Mucosa of descending colon (tissue), 3 donors: ENCODE measurements around the gene SHB. TPM values are rescaled to one million over a fixed set of nuclear protein-coding genes. Genes with fewer than 3 reads are reported as not detected.

Experiments used
- ATAC-seq: fragments of 200-7000 bp; cut with Tn5 transposase; one replicate; pipeline ENCODE4 v1.9.1; 2020; ENCODE audit warnings: mild to moderate bottlenecking, moderate library complexity
- DNase-seq, 3 donors: peaks; one replicate each; pipeline ENCODE4 v3.0.0-alpha.2; 2020
- H3K36me3 ChIP-seq: fragments of 200-600 bp; one replicate; pipeline ENCODE4 v1.8.0; 2021; ENCODE audit warnings: low read depth, mild to moderate bottlenecking
- H3K4me1 ChIP-seq: fragments of 200-600 bp; one replicate; pipeline ENCODE4 v1.8.0; 2021; ENCODE audit warnings: low read depth, mild to moderate bottlenecking
- H3K4me3 ChIP-seq: fragments of 200-600 bp; one replicate; pipeline ENCODE4 v1.8.0; 2021; ENCODE audit warnings: mild to moderate bottlenecking
- H3K9me3 ChIP-seq: fragments of 200-600 bp; one replicate; pipeline ENCODE4 v1.8.0; 2021; ENCODE audit warnings: mild to moderate bottlenecking
- intact Hi-C, 2 donors: fragments of 100-400 bp; cut with DNase I in 1 of 2; cut with micrococcal nuclease in 1 of 2; formaldehyde crosslinking; loops; one replicate each; pipeline versions ENCODE4 v1.11.0 to v1.11.1; 2022; cut with DNase I, micrococcal nuclease
- total RNA-seq, 3 donors: library from RNA; stranded (reverse); fragmentation: NEBNext Ultra II Directional in 2 of 3; extraction: Animal tissue kit (Norgen Biotek cat#: 25700) in 2 of 3; gene quantifications; one replicate each; pipeline versions ENCODE4 v1.2.1 to v1.2.4, GENCODE V29; 2021 to 2023
- TF ChIP-seq, protein P1 (sequence below): fragments of 200-600 bp; IDR thresholded peaks from one replicate; pipeline ENCODE4 v1.8.0; 2022; ENCODE audit warnings: antibody characterized with exemption, mild to moderate bottlenecking
- donor health status: DM: no; HTN: no; CAD: no; lungs with moderate emphysema.
- donor health status: DM: no; HTN: no; CAD: no.
- donor health status: DM: no; HTN: yes; CAD: no.

Gene SHB
- total RNA-seq, 3 donors from 2014 or later = 20.3 to 23.9 (median 20.6) TPM

DNA sequence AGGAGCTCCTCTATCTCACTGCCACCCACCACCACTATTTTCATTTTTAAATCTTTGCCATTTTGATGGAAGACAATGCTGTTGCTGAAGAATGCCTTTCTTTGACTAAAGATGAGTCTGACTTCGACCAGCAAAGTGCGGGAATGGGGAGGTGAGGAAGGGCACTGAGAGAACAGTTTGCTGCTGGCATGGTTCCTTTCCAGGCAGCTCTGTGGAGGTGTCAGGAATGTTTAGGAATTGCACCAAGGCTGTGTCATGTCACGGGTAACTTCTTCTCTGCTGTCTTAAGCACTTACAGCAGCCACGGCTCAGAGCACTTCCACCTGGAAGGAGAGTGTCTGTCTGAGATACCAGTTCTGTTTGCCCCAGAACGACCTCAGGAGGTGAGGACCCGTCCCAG lies 41.4 kb upstream of the SHB start:
- intact Hi-C loops = no loop called here
- Histone ChIP-seq H3K4me1 (no peaks in the 10 kb centered on the region), H3K4me3 (no peak overlapping the region), H3K36me3 (no peaks in the 10 kb centered on the region), H3K9me3 (no peaks in the 10 kb centered on the region)
- ATAC-seq (no peak), DNase-seq (no peak)
- TF ChIP-seq, protein P1, sequence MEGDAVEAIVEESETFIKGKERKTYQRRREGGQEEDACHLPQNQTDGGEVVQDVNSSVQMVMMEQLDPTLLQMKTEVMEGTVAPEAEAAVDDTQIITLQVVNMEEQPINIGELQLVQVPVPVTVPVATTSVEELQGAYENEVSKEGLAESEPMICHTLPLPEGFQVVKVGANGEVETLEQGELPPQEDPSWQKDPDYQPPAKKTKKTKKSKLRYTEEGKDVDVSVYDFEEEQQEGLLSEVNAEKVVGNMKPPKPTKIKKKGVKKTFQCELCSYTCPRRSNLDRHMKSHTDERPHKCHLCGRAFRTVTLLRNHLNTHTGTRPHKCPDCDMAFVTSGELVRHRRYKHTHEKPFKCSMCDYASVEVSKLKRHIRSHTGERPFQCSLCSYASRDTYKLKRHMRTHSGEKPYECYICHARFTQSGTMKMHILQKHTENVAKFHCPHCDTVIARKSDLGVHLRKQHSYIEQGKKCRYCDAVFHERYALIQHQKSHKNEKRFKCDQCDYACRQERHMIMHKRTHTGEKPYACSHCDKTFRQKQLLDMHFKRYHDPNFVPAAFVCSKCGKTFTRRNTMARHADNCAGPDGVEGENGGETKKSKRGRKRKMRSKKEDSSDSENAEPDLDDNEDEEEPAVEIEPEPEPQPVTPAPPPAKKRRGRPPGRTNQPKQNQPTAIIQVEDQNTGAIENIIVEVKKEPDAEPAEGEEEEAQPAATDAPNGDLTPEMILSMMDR = no peak

DNA sequence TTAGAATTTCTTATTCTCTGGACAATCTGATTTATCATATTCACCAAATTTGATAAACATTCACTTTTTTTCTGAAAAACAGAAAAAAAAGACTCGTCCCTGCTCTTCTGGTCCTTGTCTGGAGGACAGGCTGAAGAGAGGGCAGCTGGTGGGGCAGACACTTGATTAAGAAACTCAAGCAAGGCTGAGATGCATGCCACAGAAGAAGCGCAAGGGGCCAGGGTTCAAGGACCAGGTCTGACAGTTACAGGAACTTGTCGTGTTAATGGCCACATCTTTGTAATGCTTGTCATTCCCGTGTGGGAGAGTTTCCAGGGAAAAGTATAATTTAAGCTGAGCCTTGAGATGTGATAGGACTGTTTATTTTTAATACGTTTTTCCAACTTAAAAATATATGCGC lies 40.6 kb upstream of the SHB start:
- ATAC-seq = no peak

DNA sequence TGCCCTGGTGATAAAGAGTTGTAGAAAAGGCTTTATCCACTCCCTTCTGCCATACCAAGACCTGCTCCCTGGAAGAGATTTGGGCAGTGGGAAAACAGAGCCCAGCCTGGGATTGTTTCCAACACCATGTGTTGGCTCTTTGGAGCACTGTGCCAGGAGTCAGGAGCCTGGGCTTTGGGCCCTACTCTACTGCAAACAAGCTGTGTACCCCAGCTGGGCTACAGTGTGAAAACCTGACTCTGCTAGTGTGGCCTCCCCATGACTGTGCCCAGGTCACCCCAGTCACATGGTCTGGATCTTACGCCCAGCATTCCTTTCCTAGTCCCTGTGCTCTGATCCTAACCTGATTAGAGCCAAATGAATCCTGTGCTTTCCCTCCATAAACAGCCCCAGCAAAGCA lies 39.3 kb upstream of the SHB start:
- ATAC-seq = no peak

More for the DNA sequence above, 40.6 kb upstream of the SHB start:
- Histone ChIP-seq H3K4me3 (no peak overlapping the region), H3K36me3 (no peaks in the 10 kb centered on the region), H3K4me1 (no peaks in the 10 kb centered on the region), H3K9me3 (no peaks in the 10 kb centered on the region)
- TF ChIP-seq, protein P1 = no peak
- intact Hi-C loops = no loop called here
- DNase-seq = no peak

DNA sequence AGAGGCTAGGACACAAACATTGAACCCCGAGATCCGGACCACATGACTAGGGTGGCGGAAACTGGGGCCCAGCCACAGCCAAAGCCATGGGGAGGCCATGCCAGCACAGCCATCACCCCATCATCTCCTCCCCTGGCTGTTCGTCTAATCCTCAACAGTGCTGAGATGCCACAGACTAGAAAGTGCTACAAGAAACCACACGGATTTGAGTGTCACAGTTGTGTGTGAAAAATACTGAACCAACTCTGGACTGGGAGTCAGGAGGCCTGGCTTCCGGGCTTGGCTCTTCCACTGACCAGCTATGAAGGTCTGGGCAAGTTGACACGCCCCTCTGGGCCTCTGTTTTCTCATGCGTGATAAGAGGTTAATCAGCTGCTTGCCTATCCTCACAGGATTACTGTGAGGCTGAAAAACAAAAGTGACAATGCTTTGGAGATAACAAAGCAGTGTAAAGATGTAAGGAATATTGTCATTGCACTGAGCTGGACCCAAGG lies 38.8 kb upstream of the SHB start:
- DNase-seq (no peak), ATAC-seq (no peak)
- no peaks in the 10 kb centered on the region for H3K9me3 ChIP-seq
- no peaks in the 10 kb centered on the region for H3K4me1 ChIP-seq
- TF ChIP-seq, protein P1 = no peak
- H3K4me3 ChIP-seq = no peak overlapping the region
- H3K36me3 ChIP-seq = no peaks in the 10 kb centered on the region
- intact Hi-C loops = no loop called here

More for the DNA sequence above, 39.3 kb upstream of the SHB start:
- no peak for DNase-seq
- no peaks in the 10 kb centered on the region for H3K36me3 ChIP-seq
- TF ChIP-seq, protein P1 = no peak
- intact Hi-C loops = no loop called here
- no peak overlapping the region for H3K4me3 ChIP-seq
- H3K4me1 ChIP-seq = no peaks in the 10 kb centered on the region
- H3K9me3 ChIP-seq = no peaks in the 10 kb centered on the region

DNA sequence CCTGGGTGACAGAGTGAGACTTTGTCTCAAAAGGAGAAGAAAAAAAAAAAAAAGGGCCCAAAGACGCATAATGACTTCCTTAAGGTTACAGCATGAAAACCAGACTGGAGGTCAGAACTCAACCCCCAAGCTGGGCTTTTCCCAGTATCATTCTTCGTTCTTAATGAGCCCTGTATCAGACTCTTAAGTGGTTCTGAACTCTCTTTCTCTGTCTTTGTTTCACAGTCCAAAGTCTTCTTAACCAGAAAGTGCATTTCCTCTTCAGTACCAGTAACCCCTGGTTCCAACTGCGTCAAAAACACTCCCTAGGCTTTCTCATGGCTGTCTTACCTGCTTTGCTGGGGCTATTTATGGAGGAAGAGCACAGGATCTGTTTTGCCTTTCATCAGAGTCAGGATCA lies 38.4 kb upstream of the SHB start:
- intact Hi-C loops = no loop called here
- Histone ChIP-seq H3K36me3 (no peaks in the 10 kb centered on the region), H3K4me1 (no peaks in the 10 kb centered on the region), H3K4me3 (no peak overlapping the region), H3K9me3 (no peaks in the 10 kb centered on the region)
- DNase-seq (no peak), ATAC-seq (no peak)
- TF ChIP-seq, protein P1 = no peak

DNA sequence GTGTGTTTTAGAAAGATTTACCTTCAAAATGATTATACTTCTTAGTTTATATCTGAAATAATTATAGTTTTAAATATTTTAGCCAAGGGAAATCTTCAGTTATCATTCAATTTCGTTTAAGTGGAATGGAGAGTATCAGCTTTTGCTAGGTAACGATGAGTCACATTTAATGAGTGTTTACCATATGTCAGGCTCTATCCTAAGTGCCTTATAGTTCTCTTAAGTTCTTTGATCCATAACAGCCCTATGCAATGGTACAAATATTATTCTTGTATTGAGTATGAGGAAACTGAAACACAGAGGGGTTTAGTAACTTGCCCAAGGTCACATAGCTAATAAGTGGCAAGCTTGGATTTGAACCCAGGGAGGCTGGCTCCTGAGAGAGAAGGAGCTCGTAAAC lies 37.5 kb upstream of the SHB start:
- no peaks in the 10 kb centered on the region for H3K36me3 ChIP-seq
- intact Hi-C loops = no loop called here
- TF ChIP-seq, protein P1 = no peak
- DNase-seq (no peak), ATAC-seq (no peak)
- no peaks in the 10 kb centered on the region for H3K4me1 ChIP-seq
- H3K4me3 ChIP-seq = no peak overlapping the region
- H3K9me3 ChIP-seq = no peaks in the 10 kb centered on the region
